ENCODE results near the gene SEC14L2. TPM values are rescaled to one million over a fixed set of nuclear protein-coding genes. Genes with fewer than 3 reads are reported as not detected.

The SEC14L2 gene
- 1 to 10 TPM; 2.2 to 3.5 TPM for total RNA-seq
- 4.7 TPM for polyA plus RNA-seq (ENCODE audit: insufficient read depth, low read depth, low replicate concordance)
- long read RNA-seq, donor 1, full-length matches to known transcripts: 2 of 2 reads
- long read RNA-seq, donor 1, partial matches to known transcripts: 0 of 2 reads
- long read RNA-seq, donor 1, other reads (novel, unspliced or antisense): 0 of 2 reads
- long read RNA-seq, donor 2: 0 reads

GRCh38 chr22:30396871-30397655 lies at the start of gene SEC14L2:
Gene SEC14L2, plus strand, starts transcription at chr22:30397018. Its CDS starts 99 bp downstream, at chr22:30397117.
- H3K4me3 ChIP-seq: peak within 1 kb of the TSS; percentile 45 to 54
- WGBS, 2 donors: 0 to 2% methylated on average over 8 to 39 of the region's 56 CpGs
- no peaks in the 10 kb centered on the region for H3K36me3 ChIP-seq (ENCODE audit: low read depth, missing control alignments)
- no peak within 1 kb of the TSS for H3K27ac ChIP-seq
- H3K9me3 ChIP-seq: no peaks in the 10 kb centered on the region
- intact Hi-C loops (cut with DNase I; ENCODE audit: low total_unique reads): no loop called here
- DNase-seq: peak; percentile 76
- peaks cover 19% of the 10 kb centered on the region for H3K4me1 ChIP-seq
- TF ChIP-seq CTCF (IDR thresholded peaks at IDR 0.05): no peak
- no peak for TF ChIP-seq POLR2A (IDR thresholded peaks at IDR 0.05)
- no peaks in the 10 kb centered on the region for H3K27me3 ChIP-seq

GRCh38 chr22:30347255-30347892 lies 49.4 kb upstream of the SEC14L2 start:
- no peak for TF ChIP-seq POLR2A (IDR thresholded peaks at IDR 0.05)
- TF ChIP-seq CTCF (IDR thresholded peaks at IDR 0.05): no peak
- Histone ChIP-seq H3K27ac (no peak overlapping the region), H3K9me3 (no peaks in the 10 kb centered on the region), H3K36me3 (ENCODE audit: low read depth, missing control alignments) (no peaks in the 10 kb centered on the region), H3K27me3 (no peaks in the 10 kb centered on the region), H3K4me3 (no peak overlapping the region), H3K4me1 (no peaks in the 10 kb centered on the region)
- no peak for DNase-seq
- 70 to 85% methylated on average over 5 of the region's 5 CpGs for WGBS, 2 donors
- intact Hi-C loops (cut with DNase I; ENCODE audit: low total_unique reads): no loop called here

GRCh38 chr22:30348404-30348803 lies 48.4 kb upstream of the SEC14L2 start:
- Histone ChIP-seq H3K36me3 (ENCODE audit: low read depth, missing control alignments) (no peaks in the 10 kb centered on the region), H3K9me3 (no peaks in the 10 kb centered on the region), H3K27ac (no peak overlapping the region), H3K4me1 (no peaks in the 10 kb centered on the region), H3K27me3 (no peaks in the 10 kb centered on the region), H3K4me3 (no peak overlapping the region)
- 94 to 97% methylated on average over 4 of the region's 4 CpGs for WGBS, 2 donors
- no peak for DNase-seq
- no peak for TF ChIP-seq CTCF (IDR thresholded peaks at IDR 0.05)
- TF ChIP-seq POLR2A (IDR thresholded peaks at IDR 0.05): no peak
- intact Hi-C loops (cut with DNase I; ENCODE audit: low total_unique reads): no loop called here

GRCh38 chr22:30348809-30349208 lies 48.0 kb upstream of the SEC14L2 start:
- TF ChIP-seq POLR2A (IDR thresholded peaks at IDR 0.05): no peak
- no peak for TF ChIP-seq CTCF (IDR thresholded peaks at IDR 0.05)
- Histone ChIP-seq H3K4me3 (no peak overlapping the region), H3K9me3 (no peaks in the 10 kb centered on the region), H3K27me3 (no peaks in the 10 kb centered on the region), H3K27ac (no peak overlapping the region), H3K4me1 (peaks cover 4% of the 10 kb centered on the region), H3K36me3 (ENCODE audit: low read depth, missing control alignments) (no peaks in the 10 kb centered on the region)
- intact Hi-C loops (cut with DNase I; ENCODE audit: low total_unique reads): no loop called here
- DNase-seq: no peak
- 76 to 93% methylated on average over 4 of the region's 4 CpGs for WGBS, 2 donors

All from testis (tissue), 5 donors.